ENCODE measurements around the gene CGA. TPM values are rescaled to one million over a fixed set of nuclear protein-coding genes. Genes with fewer than 3 reads are reported as not detected.
"Not testable (repeated sequence)": the region's sequence is repeated elsewhere in the genome, so short reads cannot be mapped to it uniquely, and the experiment has no call there.

Gene CGA
- polyA plus RNA-seq (ENCODE audit: insufficient read length) = 0.54 TPM

DNA sequence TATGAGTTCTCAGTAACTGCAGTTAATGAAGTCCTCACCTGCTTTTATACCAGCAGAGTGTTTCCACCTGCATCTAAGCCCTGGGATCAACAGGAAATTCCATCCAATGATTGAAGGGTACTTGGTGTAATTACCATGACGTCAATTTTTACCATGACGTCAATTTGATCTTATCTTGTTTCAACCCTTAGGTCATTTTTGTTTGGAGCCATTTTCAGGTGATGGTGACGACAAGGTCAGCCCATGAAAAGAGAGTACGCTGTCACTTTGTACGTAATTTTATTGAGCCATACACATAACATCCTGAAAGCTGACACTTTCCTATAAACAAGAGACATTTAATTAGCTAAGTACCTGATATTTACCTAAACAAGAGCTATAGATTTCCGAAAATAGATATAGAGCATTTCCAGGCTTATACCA is at the start of gene CGA:
TSS of gene CGA (minus strand) at position 20 of the 423 bp plus-strand sequence. CDS start 6,906 bp downstream, outside the sequence.
- DNase-seq = no peak

DNA sequence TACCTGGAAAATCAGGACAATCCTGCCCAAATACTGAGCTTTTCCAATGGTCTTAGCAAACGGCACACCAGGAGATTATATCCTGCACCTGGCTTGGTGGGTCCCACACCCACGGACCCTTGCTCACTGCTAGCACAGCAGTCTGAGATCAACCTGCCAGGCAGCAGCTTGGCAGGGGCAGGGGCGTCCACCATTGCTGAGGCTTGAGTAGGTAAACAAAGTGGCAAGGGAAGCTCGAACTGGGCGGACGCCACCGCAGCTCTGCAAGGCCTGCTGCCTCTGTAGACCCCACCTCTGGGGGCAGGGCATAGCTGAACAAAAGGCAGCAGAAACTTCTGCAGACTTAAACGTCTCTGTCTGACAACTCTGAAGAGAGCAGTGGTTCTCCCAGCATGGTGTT is 45.0 kb upstream of the CGA start:
- not testable (repeated sequence) for DNase-seq

DNA sequence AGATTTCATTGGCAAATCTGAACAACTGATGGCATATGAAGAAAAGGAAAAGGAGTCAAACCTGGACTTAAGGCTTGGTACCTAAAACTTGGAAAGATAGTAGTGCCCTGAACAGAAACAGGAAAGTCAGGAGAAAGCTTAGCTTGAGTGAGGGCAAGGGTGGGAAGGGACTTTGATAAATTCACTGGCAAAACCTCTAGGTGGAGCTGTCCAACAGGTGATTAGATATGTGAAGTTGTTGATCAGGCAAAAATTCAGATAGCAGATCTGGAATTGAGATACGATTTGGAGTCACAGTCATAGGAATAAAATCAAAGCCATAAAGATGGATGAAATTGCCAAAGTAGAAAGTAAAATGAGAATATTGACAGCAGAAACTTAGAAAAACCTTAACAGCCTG is 44.3 kb upstream of the CGA start:
- DNase-seq = peak; percentile 16

DNA sequence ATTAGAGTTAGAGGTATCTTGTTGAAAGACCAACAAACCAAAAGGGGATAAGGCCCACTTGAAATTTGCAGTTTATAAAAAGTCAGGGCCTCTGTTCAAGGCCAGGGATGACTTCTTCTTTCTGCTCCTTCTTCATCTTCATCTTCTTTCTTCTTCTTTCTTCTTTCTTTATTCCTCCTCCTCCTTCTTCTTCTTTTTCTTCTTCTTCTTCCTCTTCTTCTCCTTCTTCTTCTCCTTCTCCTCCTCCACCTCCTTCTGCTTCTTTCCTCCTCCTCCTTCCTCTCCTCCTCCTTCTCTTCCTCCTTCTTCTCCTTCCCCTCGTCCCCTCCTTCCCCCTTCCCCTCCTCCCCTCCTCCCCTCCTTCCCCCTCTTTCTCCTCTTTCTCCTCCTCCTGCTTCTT is 42.1 kb upstream of the CGA start:
- no peak for DNase-seq

DNA sequence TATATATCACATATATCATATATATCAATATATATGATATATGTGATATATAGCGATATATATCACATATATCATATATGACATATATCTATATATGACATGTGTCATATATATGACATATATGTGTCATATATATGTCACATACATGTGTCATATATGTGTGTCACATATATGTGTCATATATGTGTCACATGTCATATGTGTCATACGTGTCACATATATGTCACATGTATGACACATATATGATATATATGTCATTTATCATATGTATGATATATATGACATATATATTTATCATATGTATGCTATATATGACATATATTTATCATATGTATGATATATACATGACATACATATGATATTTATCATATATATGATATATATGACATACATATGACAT is 32.8 kb upstream of the CGA start:
- no peak for DNase-seq

DNA sequence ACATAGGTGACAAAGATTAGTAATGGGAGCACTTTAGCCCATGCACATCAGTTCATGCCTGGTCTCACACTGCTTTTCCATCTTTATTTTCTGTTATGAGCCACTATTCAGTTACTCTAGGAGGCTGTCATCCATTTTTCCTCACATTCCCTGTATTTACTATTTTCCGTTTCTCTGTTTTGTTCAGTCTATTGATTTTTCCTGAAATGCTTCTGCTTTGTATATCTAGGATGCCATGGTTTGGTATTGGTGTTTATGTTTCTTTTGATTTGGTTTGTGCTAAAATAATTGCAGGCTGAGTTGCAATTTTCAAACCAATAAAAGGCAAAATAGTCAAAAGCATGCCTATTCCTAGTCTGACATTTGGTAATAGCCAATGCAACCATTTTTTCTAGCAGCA is 31.6 kb upstream of the CGA start:
- DNase-seq = no peak

DNA sequence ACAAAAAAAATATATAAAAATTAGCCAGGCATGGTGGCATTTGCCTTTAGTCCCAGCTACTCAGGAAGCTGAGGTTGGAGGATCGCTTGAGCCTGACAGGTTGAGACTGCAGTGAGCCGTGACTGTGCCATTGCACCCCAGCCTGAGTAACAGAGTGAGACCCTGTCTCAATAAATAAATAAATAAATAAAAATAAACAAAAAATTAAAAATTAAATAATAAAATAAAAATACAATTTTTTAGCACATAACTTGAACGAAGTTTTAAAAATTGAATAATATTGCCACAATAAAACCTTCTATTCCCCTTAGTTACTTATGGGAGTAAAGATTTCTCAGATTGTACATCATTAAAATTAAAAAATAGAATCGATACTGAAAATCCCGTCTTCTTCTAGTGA is 29.2 kb upstream of the CGA start:
- DNase-seq = no peak

DNA sequence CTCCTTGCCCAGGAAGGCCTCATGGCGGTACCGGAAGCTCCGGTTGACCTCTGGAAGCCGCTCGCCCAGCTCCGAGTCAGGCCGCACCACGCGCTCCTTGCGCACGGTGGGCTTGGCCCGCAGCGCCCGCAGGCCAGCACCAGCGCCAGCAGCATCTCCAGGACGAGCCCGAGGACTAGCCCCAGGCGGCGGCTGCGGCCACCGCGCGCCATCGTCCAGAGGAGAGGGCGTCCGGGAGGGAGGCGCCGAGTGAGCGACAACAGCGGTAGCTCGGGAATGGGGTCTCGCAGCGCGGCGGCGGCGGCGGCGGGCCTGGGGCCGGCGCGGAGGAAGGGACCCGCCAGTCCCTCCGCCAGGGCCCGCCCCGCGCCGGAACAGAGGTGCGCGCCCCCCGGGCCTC is 27.6 kb upstream of the CGA start:
- DNase-seq = no peak

DNA sequence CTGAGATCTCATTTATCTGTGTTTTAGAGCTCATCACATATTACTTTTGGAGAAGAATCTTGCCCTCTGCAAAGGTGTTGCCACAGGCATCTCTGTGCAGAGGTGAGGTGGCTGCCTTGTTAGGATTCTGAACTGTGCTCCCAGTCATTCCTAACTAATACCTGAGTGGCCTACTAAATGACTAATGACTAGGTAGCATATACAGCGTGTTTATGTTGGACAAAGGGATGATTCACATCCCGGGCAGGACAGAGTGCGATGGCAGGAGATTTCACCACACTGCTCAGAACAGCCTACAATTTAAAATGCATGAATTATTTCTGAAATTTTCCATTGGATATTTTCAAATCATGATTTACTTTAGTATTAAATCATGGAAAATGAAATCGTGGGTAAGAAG is 23.1 kb upstream of the CGA start:
- DNase-seq = no peak

DNA sequence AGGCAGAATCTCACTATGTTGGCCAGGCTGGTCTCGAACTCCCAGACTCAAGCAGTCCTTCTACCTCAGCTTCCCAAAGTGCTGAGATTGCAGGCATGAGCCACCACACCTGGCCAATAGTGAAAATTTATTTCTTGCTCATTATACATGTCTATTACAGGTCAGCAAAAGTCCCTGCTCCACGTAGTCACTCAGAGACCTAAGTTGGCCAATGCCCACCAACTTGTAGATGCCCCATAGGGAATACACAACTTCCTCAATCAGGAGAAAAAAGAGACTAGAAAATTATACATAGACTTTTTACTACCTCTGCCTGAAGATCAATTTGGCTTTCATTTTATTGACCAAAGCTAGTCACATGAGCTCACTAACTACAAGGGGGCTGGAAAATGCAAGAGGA is 22.0 kb upstream of the CGA start:
- no peak for DNase-seq

DNA sequence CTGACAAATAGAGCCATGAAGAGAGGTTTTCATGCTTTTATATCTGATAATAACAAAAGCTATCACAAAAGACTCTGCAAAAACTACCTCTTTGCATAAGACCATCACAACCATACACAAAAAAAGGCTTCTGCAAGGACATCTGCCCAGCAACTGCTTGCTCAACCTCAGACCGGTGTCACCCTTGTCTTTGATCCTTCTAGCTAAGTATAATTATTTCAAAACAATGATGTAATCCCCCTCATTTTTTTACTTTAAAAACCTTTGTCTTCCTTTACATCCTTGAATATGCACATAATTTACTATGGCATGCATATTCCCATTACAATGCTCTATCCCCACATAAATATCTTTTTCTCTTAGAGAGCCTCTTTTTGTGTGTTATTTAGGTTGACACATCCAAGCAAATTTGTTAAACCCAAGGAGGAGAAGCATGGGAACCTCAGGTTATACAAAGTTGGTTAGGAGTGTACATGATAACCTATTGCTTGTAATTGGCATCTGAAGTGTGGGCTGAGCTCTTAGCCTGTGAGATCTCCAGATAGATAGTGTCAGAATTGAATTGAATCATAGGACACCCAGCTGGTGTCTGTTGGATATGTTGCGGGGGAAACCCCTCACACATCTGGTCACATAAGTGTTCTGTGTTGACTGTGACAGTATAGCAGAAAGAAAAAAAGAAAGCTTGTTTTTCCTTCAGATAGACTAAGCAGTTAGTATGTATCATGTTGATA is 20.7 kb upstream of the CGA start:
- no peak for DNase-seq

DNA sequence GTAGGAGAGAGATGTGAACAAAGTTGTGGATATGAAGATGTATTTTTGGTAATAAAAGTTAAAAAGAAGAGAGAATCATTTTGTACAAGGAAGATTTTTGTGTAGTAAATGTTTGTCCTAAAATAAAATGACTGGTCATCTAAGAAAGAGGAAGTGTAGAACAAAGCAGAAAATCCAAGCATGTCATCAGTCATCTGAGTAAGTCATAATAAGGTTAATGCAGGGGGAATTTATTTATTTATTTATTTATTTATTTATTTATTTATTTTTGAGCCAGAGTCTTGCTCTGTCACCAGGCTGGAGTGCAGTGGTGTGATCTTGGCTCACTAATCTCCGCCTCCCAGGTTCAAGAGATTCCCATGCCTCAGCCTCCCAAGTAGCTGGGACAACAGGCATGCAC is 15.7 kb upstream of the CGA start:
- no peak for DNase-seq

DNA sequence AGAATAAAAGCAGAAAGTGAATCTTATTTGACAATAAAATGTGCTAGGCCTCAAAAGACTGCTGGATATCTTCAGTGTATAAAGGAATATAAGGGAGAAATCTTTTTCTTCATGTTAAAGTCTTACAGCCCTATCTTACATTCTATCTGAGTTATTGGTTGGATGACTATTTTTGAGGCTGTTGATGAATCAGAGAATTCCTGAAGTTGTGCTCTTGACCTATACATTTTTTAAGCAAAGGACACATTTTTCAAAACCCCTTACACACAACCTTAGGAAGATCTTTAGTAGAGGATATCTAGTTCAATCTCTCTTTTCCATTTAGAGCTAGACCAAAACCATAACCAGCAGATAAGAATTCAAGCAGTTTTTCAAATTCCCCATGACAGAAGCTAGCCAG is 10.9 kb upstream of the CGA start:
- no peak for DNase-seq

DNA sequence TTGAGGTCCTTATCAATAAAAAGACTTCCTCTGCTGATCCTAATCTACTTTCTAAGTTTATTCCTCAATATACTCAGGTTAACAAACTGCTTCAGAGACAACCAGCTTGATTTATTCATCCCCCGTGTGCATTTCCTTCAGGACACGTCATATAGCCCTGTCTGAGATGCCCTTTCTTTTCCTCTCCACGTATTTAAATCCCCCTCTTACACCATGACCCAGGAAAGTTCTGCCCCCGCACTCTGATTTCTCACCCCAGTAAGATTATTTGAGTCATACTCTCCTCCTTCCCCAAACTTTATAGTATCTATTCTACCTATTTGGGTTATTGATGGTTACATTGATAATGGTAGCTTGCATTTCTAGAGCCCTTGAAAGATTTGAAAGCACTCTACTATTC is 9.8 kb upstream of the CGA start:
- no peak for DNase-seq

DNA sequence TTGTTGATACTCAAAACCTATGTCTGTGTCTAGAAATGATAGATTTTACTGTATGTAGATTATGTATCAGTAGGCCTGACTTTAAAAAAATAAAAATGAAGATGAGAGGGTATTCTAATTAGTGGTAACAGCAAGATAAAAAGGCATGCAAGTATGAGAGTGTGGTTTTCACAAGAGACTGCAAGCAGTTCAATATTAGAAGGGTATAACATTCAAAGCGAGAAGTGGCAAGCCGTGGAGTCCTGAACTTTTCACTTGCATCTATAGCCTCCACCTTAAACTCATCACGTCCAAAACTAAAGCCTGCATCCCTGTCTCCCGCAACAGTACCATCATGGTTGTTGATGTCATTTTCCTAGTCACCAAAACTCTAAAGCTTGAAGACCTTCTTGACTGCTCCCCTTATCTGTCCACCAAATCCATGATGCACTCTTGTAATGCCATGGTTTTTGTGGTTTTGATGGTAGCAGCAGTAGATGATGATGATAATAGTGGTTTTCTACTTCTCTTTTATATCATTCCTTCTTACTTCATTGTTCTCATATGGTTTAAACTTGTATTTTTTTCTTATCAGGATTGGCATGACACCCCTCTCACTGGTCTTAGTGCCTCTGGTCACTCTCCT is 9.2 kb upstream of the CGA start:
- no peak for DNase-seq

DNA sequence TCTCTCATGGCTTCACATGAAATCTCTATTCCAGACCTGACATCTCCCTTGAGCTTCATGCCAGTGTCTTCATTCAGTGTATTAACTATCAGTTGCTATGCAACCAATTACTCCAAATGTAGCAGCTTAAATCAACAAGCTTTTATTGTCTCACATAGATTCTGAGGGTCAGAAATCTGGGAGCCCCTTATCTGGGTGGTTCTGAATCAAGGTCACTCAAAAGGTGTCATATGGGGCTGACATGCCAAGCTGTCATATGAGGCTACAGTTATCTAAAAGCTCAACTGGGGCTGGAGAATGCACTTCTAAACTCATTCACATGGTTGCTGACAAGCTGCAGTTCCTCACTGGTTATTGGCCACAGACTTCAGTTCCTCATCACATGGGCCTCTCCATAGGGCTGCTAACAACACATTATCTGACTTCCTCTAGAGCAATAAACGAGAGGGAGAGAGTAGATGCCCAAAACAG is 7.3 kb upstream of the CGA start:
- peak; percentile 34 for DNase-seq

DNA sequence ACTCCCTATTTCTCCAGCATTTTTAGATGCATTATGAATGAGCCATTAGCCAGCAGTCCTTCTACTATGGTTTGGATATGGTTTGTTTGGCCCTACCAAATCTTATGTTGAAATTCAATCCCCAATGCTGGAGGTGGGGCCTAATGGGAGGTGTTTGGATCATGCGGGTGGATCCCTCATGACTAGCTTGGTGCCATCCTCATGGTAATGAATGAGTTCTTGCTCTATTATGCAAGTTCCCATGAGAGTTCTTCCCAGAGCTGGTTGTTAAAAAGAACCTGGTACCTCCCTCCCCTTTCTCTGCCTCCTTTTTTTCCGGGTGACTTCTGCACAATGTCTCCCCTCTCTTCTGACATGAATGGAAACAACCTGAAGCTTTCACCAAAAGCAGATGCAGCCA is 6.2 kb upstream of the CGA start:
- DNase-seq = no peak

DNA sequence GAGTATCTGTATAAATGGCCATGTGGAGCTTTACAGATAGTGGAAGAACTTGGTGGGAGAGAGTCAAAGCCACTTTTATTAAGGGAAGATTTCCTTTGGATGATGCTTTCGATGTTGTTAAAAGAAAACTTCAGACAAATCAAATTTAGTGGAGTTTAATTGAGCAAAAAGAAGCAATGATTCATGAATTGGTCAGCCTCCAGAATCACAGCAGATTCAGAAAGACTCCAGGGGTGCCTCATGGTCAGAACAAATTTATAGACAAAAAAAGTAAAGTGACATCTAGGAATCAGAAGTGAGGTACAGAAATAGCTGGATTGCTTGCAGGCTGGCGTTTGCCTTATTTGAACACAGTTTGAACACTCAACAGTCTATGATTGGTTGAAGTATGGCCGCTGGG is 5.3 kb upstream of the CGA start:
- DNase-seq = no peak

DNA sequence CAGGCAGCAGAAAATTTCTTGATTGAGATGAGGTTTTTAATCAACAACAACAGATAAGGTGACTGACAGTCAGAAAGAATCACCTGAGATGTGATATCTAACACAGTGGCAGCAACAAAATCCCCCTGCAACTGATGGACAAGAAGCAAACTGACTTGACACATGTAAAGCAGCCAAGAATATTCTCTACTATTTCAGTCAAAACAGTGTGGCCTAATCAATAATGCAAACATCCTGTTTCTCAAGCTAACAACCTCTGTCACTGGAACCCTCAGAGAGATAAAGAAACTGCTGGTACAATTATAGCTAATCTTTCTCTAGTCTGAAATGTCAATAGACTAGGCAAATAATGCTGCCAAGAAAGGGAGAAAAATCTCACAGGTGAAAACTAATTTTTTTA is 4.6 kb upstream of the CGA start:
- no peak for DNase-seq

DNA sequence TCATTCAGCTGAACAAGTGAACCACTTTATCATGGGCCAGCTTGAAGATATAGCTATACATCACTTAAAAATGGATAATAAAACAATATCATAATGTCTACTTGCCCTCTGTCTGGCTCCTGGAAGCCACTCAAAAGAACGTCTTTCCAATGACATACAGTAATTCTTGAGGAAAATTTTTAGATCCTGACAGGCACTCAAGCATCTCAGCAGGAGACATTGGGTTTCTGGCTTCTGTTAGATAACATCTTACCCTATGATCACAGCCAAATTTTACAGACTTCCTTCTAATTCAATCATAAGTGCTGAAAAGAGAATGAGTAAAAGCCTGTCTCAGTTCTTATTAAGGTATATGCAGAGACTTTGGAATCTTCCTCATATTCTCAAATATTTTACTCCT is 330 bp downstream of the CGA start:
- no peak for DNase-seq

DNA sequence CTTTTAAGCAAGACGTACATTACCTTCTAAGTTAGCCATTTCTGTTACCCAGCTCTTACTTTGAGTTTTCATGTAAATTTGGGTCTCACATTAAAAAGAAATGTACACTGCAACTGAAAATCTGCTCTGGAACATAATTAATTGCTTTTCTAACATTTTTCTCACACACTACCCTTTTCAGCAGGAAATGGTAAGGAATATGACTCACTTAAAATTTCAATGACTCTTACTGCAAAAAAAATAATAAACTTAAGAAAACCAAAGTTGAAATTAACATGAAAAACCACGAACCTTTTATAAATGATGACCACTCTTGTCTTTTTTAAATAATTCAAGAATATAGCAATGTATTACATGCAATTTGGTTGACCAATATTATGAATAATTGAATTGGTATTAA is 1.3 kb downstream of the CGA start:
- no peak for DNase-seq

DNA sequence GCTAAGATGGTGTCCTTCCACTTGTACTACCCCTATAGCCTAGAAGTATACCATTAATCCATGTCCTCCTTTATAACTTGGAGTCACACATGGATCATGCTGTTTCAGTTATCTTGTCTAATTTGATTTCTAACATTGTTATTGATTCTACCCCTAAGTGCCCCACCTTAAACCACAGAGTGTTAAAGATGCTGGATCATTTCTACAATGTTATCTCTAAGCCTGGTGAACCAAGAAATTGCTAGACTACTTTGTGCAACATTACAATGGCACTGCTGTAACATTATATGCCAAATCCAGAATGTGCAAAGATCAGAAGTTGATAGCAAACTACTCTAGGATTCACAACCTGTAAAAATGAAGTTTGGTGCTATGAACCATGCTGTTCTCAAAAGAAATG is 1.7 kb downstream of the CGA start:
- no peak for DNase-seq

DNA sequence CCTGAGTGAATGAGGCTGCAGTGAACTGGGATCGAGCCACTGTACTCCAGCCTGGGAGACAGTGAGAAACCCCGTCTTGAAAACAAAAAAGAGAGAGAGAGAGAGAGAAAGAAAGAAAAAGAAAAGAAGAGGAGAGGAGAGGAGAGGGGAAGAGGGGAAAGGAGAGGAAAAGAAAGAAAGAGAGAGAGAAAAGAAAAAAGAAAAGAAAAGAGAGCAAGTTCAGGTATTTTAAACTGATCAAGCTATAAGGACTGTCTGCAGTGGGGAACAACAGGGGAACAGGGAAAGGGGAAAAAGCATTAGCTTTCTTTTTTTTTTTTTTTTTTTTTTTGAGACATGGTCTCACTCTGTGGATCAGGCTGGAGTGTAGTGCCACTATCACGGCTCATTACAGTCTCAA is 2.5 kb downstream of the CGA start:
- DNase-seq = no peak

DNA sequence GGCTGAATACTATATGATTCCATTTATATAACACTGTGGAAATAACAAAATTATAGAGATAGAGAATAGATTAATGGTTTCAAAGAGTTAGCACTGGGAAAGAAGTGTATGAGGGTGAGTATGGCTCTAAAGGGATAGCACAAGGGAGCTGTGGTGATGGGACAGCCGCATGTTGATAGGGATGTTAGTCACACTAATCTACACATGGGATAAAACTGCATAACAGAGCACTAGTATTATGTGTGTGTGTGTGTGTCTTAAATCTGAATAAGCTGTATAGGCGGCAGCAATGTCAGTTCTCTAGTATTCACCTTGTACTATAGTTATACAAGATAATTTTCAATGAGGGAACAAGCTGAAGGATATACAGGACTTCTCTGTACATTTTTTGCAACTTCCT is 5.8 kb downstream of the CGA start:
- DNase-seq = no peak

DNA sequence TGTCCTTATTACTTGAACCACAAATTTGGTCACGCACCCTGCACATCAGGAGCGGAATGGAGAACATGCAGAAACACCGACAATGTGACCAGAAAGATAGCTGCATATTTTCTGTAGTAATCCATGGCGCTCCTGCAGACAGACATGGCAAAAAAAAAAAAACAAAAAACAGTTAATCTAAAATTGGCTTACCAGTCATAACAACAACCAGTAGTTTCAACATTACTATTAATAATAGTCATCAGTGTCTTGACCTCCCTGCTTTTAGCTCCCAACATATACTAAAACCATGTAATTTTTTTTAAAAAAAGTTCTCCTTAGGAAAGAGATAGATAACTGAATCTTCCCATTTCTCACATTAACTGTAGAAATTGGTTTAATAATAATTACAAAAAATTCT is 6.8 kb downstream of the CGA start:
- no peak for DNase-seq

Measured in hindlimb muscle (tissue), 1 donor.